Measurements from ENCODE around the gene ADGRF5.
A peak's percentile ranks its signal among the peaks of the same experiment; 100 is the strongest.
"Not testable (repeated sequence)": the region's sequence is repeated elsewhere in the genome, so short reads cannot be mapped to it uniquely, and the experiment has no call there.

Gene ADGRF5

GRCh38 chr6:46882645-46883044 lies 39.1 kb downstream of the ADGRF5 start:
- DNase-seq = no peak

- no peak for DNase-seq
Observed at GRCh38 chr6:46879003-46879402, 42.7 kb downstream of the ADGRF5 start.

- peak in 1 of 2 experiments; percentile 25 for DNase-seq
Observed at GRCh38 chr6:46876126-46876525, 45.6 kb downstream of the ADGRF5 start.

- DNase-seq = no peak
Observed at GRCh38 chr6:46867411-46867810, 54.3 kb downstream of the ADGRF5 start.

GRCh38 chr6:46865221-46865620 lies 56.5 kb downstream of the ADGRF5 start:
- no peak for DNase-seq

GRCh38 chr6:46863791-46864190 lies 57.9 kb downstream of the ADGRF5 start:
- no peak for DNase-seq

- DNase-seq = no peak
Observed at GRCh38 chr6:46862381-46862780, 59.4 kb downstream of the ADGRF5 start.

GRCh38 chr6:46855966-46856365 lies 65.8 kb downstream of the ADGRF5 start:
- peak; percentile 6 to 9 for DNase-seq

GRCh38 chr6:46851576-46851975 lies 70.2 kb downstream of the ADGRF5 start:
- not testable (repeated sequence) for DNase-seq

- no peak for DNase-seq
Observed at GRCh38 chr6:46850792-46851191, 70.9 kb downstream of the ADGRF5 start.

- DNase-seq = no peak
Observed at GRCh38 chr6:46849361-46849690, 72.4 kb downstream of the ADGRF5 start.

GRCh38 chr6:46848684-46849360 lies 72.9 kb downstream of the ADGRF5 start:
- peak; percentile 49 to 70 for DNase-seq

- DNase-seq = no peak
Observed at GRCh38 chr6:46845126-46845525, 76.6 kb downstream of the ADGRF5 start.

- not testable (repeated sequence) for DNase-seq
Observed at GRCh38 chr6:46842252-46842846, 79.4 kb downstream of the ADGRF5 start.

- DNase-seq = no peak
Observed at GRCh38 chr6:46838033-46838432, 83.7 kb downstream of the ADGRF5 start.

- DNase-seq = not testable (repeated sequence)
Observed at GRCh38 chr6:46834991-46835390, 86.7 kb downstream of the ADGRF5 start.

GRCh38 chr6:46834257-46834916 lies 87.4 kb downstream of the ADGRF5 start:
- DNase-seq = not testable (repeated sequence)

GRCh38 chr6:46832816-46833215 lies 88.9 kb downstream of the ADGRF5 start:
- no peak for DNase-seq

GRCh38 chr6:46828939-46829338 lies 92.8 kb downstream of the ADGRF5 start:
- DNase-seq = no peak

- no peak for DNase-seq
Observed at GRCh38 chr6:46821458-46821881, 100.3 kb downstream of the ADGRF5 start.

GRCh38 chr6:46819561-46819960 lies 102.2 kb downstream of the ADGRF5 start:
- no peak for DNase-seq

- no peak for DNase-seq
Observed at GRCh38 chr6:46816626-46817025, 105.1 kb downstream of the ADGRF5 start.

- DNase-seq = no peak
Observed at GRCh38 chr6:46815130-46815529, 106.6 kb downstream of the ADGRF5 start.

GRCh38 chr6:46808806-46809205 lies 112.9 kb downstream of the ADGRF5 start:
- DNase-seq = no peak

Measured in SHP77 (cell line).